DND-41 (cell line): ENCODE data around the gene HSD17B11.
"Not testable (repeated sequence)": the region's sequence is repeated elsewhere in the genome, so short reads cannot be mapped to it uniquely, and the experiment has no call there.

ENCODE experiments used
- ATAC-seq: fragments of 200-7000 bp; cut with Tn5 transposase; 3 replicates; pipeline ENCODE4 v1.9.1; 2021; ENCODE audit warnings: low read depth; ENCODE audit not compliant: insufficient read depth
- DNase-seq: peaks from one replicate; pipeline ENCODE4 v3.0.0-alpha.2; 2020
- H2AFZ ChIP-seq: 2 replicates; pipeline ENCODE4 v1.6.0; 2012; ENCODE audit warnings: low read depth, low read length
- H3K27ac ChIP-seq: 2 replicates; pipeline ENCODE4 v1.5.1; 2012; ENCODE audit warnings: low read length, inconsistent platforms
- H3K27me3 ChIP-seq: fragments of 200-600 bp; sonication (generic); 2 replicates; pipeline ENCODE4 v1.6.0; 2012; ENCODE audit warnings: low read length, mild to moderate bottlenecking, inconsistent platforms; ENCODE audit not compliant: insufficient read depth, poor library complexity
- H3K36me3 ChIP-seq: 2 replicates; pipeline ENCODE4 v1.5.1; 2012; ENCODE audit warnings: low read length, inconsistent platforms; ENCODE audit not compliant: insufficient read depth
- H3K4me1 ChIP-seq: 2 replicates; pipeline ENCODE4 v1.5.1; 2012; ENCODE audit warnings: mild to moderate bottlenecking, low read length; ENCODE audit not compliant: insufficient read depth
- H3K4me2 ChIP-seq: 2 replicates; pipeline ENCODE4 v1.6.0; 2012; ENCODE audit warnings: mild to moderate bottlenecking, moderate library complexity, low read length, inconsistent platforms; ENCODE audit not compliant: insufficient read depth
- H3K4me3 ChIP-seq, 2 experiments: fragments of 200-600 bp in 1 of 2; shearing (Covaris generic) in 1 of 2; 2 replicates each; pipeline ENCODE4 v1.5.1; 2012 to 2016; ENCODE audit warnings: inconsistent platforms in 2 of 2, low read length in 2 of 2, mild to moderate bottlenecking in 2 of 2, low read depth in 1 of 2, moderate library complexity in 1 of 2
- H3K79me2 ChIP-seq: 2 replicates; pipeline ENCODE4 v1.6.0; 2012; ENCODE audit warnings: low read length, inconsistent platforms; ENCODE audit not compliant: insufficient read depth
- H3K9ac ChIP-seq: 2 replicates; pipeline ENCODE4 v1.6.0; 2012; ENCODE audit warnings: low read depth, mild to moderate bottlenecking, inconsistent platforms, low read length, moderate library complexity
- H3K9me3 ChIP-seq: 2 replicates; pipeline ENCODE4 v1.5.1; 2012; ENCODE audit warnings: low read length, moderate library complexity, mild to moderate bottlenecking, inconsistent platforms; ENCODE audit not compliant: insufficient read depth, severe bottlenecking
- H4K20me1 ChIP-seq: 2 replicates; pipeline ENCODE4 v1.6.0; 2012; ENCODE audit warnings: low read length; ENCODE audit not compliant: insufficient read depth
- EZH2 ChIP-seq: IDR thresholded peaks from 3 replicates; pipeline ENCODE4 v1.6.1; 2012; ENCODE audit warnings: borderline replicate concordance, low read depth, mild to moderate bottlenecking, moderate library complexity, low read length, inconsistent platforms; ENCODE audit not compliant: severe bottlenecking
- TF ChIP-seq, protein P1 (sequence below): IDR thresholded peaks from 2 replicates; pipeline ENCODE4 v1.5.1; 2012; ENCODE audit warnings: borderline replicate concordance, low read length, moderate library complexity, mild to moderate bottlenecking; ENCODE audit not compliant: poor library complexity, severe bottlenecking; ENCODE audit errors: extremely low read depth

The HSD17B11 gene

DNA sequence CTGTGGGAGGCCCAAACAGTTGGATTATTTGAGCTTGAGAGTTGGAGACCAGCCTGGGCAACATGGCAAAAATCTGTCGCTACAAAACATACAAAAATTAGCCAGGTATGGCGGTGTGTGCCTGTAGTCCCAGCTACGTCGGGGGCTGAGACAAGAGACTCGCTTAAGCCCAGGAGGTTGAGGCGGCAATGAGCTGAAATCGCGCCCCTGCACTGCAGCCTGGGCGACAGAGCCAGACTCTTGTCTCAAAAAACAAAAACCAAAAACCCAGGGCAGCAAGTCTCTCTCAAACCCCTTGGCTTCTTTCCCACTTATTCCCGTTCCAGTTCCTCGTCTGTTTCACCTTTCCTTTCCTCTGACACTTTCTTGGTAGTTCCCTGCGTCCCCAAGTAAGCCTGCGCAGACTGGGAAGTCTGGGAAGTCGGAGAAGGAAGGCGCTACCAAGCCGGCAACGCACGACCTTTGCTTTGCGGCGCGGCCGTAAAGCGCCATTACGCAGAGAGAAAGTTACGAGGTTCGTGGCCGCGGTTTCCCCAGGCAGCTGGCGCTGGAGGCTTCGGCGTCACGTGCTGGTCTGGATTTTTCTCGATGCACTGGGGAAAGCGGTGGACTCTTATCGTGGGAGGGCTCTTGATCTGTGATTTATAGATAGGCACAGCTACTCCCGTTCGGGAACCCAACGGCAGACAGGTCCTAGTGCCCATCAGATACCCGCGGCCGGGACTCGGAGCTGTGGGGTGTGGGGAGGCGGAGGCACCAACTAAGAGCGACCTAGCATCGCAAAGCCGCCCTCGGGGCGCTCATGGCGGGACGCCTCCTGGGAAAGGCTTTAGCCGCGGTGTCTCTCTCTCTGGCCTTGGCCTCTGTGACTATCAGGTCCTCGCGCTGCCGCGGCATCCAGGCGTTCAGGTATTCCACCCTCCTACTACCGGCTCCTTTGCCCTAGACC, 31.4 kb upstream of the HSD17B11 start, which contains the start of gene NUDT9:
Gene NUDT9 (plus strand): TSS at position 470 of the 949 bp plus-strand sequence. CDS start 333 bp downstream, at position 803.
- peak within 1 kb of the TSS; percentile 75 to 84 for H3K4me3 ChIP-seq
- TF ChIP-seq, protein P1, sequence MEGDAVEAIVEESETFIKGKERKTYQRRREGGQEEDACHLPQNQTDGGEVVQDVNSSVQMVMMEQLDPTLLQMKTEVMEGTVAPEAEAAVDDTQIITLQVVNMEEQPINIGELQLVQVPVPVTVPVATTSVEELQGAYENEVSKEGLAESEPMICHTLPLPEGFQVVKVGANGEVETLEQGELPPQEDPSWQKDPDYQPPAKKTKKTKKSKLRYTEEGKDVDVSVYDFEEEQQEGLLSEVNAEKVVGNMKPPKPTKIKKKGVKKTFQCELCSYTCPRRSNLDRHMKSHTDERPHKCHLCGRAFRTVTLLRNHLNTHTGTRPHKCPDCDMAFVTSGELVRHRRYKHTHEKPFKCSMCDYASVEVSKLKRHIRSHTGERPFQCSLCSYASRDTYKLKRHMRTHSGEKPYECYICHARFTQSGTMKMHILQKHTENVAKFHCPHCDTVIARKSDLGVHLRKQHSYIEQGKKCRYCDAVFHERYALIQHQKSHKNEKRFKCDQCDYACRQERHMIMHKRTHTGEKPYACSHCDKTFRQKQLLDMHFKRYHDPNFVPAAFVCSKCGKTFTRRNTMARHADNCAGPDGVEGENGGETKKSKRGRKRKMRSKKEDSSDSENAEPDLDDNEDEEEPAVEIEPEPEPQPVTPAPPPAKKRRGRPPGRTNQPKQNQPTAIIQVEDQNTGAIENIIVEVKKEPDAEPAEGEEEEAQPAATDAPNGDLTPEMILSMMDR = no peak
- no peak for TF ChIP-seq EZH2
- peaks cover 60% of the 10 kb centered on the region for H3K79me2 ChIP-seq
- H3K36me3 ChIP-seq = no peaks in the 10 kb centered on the region
- peaks cover 30% of the 10 kb centered on the region for H3K4me1 ChIP-seq
- no peaks in the 10 kb centered on the region for H4K20me1 ChIP-seq
- ATAC-seq (peak; percentile 89), DNase-seq (peak; percentile 92)
- H3K9me3 ChIP-seq = no peaks in the 10 kb centered on the region
- H3K9ac ChIP-seq = peak within 1 kb of the TSS; percentile 81
- no peaks in the 10 kb centered on the region for H3K27me3 ChIP-seq
- peak within 1 kb of the TSS; percentile 93 for H3K4me2 ChIP-seq
- peak within 1 kb of the TSS; percentile 70 for H2AFZ ChIP-seq
- H3K27ac ChIP-seq = peak within 1 kb of the TSS; percentile 84

DNA sequence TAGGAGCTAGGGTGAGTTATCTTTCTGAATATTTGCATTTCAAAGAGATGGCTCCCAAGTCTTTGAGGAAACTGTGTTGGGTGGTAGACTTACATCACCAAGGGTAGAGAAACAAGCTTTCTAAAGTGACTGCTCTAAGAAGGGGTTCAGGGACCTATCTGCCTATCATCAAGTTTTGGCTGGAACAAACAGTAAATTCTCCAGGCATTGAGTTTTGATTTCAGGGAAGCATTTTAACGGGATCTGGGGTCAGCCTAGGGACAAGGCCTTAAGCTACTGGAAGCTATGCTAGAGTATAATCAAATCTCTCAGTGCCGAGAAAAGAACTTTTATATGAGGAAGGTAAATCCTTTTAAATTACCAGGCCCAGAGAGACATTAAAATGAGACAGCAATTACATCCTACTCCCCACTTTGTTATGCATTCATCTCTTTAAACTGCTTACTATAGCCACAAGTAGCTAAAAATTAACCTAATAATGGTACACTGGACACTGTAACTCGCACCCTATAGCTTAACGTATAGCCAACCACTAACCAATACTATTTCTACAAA, 29.4 kb upstream of the HSD17B11 start:
- Histone ChIP-seq H3K36me3 (no peaks in the 10 kb centered on the region), H3K4me1 (peaks cover 30% of the 10 kb centered on the region), H2AFZ (no peak overlapping the region), H3K9me3 (no peaks in the 10 kb centered on the region), H3K9ac (no peak overlapping the region), H3K27ac (no peak overlapping the region), H3K79me2 (peaks cover 40% of the 10 kb centered on the region), H3K4me3 (no peak overlapping the region), H4K20me1 (no peaks in the 10 kb centered on the region), H3K27me3 (no peaks in the 10 kb centered on the region), H3K4me2 (no peak overlapping the region)
- no peak for ATAC-seq
- DNase-seq = no peak
- TF ChIP-seq EZH2 = no peak
- TF ChIP-seq, protein P1 = no peak

DNA sequence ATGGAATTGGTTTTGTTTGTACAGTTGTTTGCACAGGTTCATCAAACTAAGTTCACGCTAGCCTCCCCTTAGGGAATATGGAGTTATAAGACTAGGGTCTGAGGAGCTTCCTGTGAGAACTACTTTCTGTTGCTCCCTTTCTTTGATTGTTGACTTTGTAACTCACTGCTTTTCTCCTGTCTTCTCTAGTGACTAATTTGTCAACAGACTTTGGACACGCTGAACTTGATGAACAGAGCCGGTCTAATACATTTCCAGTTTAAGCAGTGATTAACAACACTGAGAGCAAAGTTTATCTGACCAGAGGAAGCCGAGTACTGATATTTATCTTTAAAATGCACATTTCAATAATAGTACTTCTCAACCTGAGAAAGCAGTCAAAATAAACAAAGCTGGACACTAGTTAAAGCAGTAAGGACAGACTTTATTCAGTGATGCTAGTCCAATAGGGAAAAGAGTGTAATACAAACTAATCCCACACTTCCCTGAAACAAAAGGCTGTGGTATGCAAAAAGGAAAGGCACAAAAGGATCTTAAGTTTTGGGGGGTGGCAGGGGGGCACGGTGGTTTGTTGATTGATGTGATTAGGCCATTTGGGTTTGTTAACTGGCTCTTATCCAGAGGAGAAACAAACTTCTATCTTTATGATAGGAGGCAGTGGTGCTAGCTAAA, 28.7 kb upstream of the HSD17B11 start:
- H3K27ac ChIP-seq = no peak overlapping the region
- H3K9me3 ChIP-seq = no peaks in the 10 kb centered on the region
- peak overlapping the region; percentile 53; the same call in 1 of the 2 replicates for H2AFZ ChIP-seq
- ATAC-seq (no peak), DNase-seq (no peak)
- no peaks in the 10 kb centered on the region for H4K20me1 ChIP-seq
- TF ChIP-seq, protein P1 = no peak
- no peak for TF ChIP-seq EZH2
- no peaks in the 10 kb centered on the region for H3K27me3 ChIP-seq
- H3K4me3 ChIP-seq = no peak overlapping the region
- peaks cover 25% of the 10 kb centered on the region for H3K4me1 ChIP-seq
- H3K79me2 ChIP-seq = peaks cover 34% of the 10 kb centered on the region
- H3K4me2 ChIP-seq = no peak overlapping the region
- H3K9ac ChIP-seq = no peak overlapping the region
- no peaks in the 10 kb centered on the region for H3K36me3 ChIP-seq

DNA sequence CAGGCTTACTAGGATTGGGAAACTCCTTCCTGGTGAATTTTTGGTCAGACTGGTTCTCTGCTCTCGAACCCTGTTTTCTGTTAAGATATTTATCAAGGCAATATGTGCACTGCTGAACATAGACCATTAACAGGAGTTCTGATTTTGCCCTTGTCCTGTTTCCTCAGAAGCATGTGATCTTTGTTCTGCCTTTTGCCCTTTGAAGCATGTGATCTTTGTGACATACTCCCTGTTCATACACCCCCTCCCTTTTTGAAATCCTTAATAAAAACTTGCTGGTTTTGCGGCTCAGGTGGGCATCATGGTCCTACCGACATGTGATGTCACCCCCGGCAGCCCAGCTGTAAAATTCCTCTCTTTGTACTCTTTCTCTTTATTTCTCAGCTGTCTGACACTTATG, 27.4 kb upstream of the HSD17B11 start:
- ATAC-seq, DNase-seq, H3K9ac ChIP-seq, H4K20me1 ChIP-seq, H3K4me3 ChIP-seq, H3K36me3 ChIP-seq, H3K27ac ChIP-seq, H3K4me2 ChIP-seq, H3K9me3 ChIP-seq, H2AFZ ChIP-seq, H3K27me3 ChIP-seq: not testable (repeated sequence)
- peaks cover 21% of the 10 kb centered on the region for H3K79me2 ChIP-seq
- H3K4me1 ChIP-seq = peaks cover 12% of the 10 kb centered on the region
